ENCODE data around the gene PRPH. TPM values are rescaled to one million over a fixed set of nuclear protein-coding genes. Genes with fewer than 3 reads are reported as not detected.

PRPH gene
- total and polyA plus RNA-seq, 9 of the 15 experiments (the other 6 are each of a cell fraction or from before 2014, with no cell fraction given) = 0.27 to 1.9 (median 1.3) TPM; not detected in 1

- TF ChIP-seq ARID1B (IDR thresholded peaks at IDR 0.05) (peak; percentile 47; the same call in 1 of the 2 replicates), DNMT1 (IDR thresholded peaks at IDR 0.05) (no peak), RCOR1 (IDR thresholded peaks at IDR 0.05; ENCODE audit: borderline replicate concordance in 1 of 2, low read depth in 2 of 2, low read length in 2 of 2) (peak in 1 of 2 experiments; percentile 28; a peak in 1 of 4 replicates), EP300 (IDR thresholded peaks at IDR 0.05; ENCODE audit: low read length) (no peak), ZNF280B (CRISPR knock-in tag; IDR thresholded peaks at IDR 0.05) (no peak), HSF4 (CRISPR knock-in tag; IDR thresholded peaks at IDR 0.05; ENCODE audit: borderline replicate concordance) (no peak), USF2 (CRISPR knock-in tag; IDR thresholded peaks at IDR 0.05) (no peak), ARID3B (CRISPR knock-in tag; IDR thresholded peaks at IDR 0.05; ENCODE audit: borderline replicate concordance) (no peak), BHLHE40 (IDR thresholded peaks at IDR 0.05; ENCODE audit: low read length) (no peak), ATF1 (CRISPR knock-in tag; IDR thresholded peaks at IDR 0.05) (no peak), ATF1 (tag; IDR thresholded peaks at IDR 0.05) (peak; percentile 55; the same call in 1 of the 2 replicates), SUPT5H (IDR thresholded peaks at IDR 0.05) (no peak), DLX4 (CRISPR knock-in tag; IDR thresholded peaks at IDR 0.05) (no peak), SMARCE1 (IDR thresholded peaks at IDR 0.05) (0 out of 2 replicates have a peak, but pooled peaks have one; percentile 31), PCBP1 (IDR thresholded peaks at IDR 0.05; ENCODE audit: low read depth, low read length, poor library complexity, severe bottlenecking) (no peak), CREM (IDR thresholded peaks at IDR 0.05; ENCODE audit: low read depth) (peak; percentile 78), NCOA6 (IDR thresholded peaks at IDR 0.05) (no peak), TFAM (CRISPR knock-in tag; conservative IDR thresholded peaks at IDR 0.05) (no peak), KAT7 (CRISPR knock-in tag; IDR thresholded peaks at IDR 0.05; ENCODE audit: borderline replicate concordance) (no peak), SP1 (CRISPR knock-in tag; IDR thresholded peaks at IDR 0.05) (no peak), POLR2AphosphoS5 (IDR thresholded peaks at IDR 0.05; ENCODE audit: control insufficient read depth, insufficient read depth, low read depth, low read length) (no peak), ARNT (IDR thresholded peaks at IDR 0.05) (peak in 1 of 2 experiments; percentile 32; a peak in 1 of 4 replicates), ZNF3 (CRISPR knock-in tag; IDR thresholded peaks at IDR 0.05) (no peak), POLR3G (IDR thresholded peaks at IDR 0.05; ENCODE audit: extremely low read depth, insufficient read length, insufficient replicate concordance) (no peak), MTA2 (IDR thresholded peaks at IDR 0.05; ENCODE audit: low read depth) (no peak), ELK3 (CRISPR knock-in tag; IDR thresholded peaks at IDR 0.05) (no peak), SIN3B (IDR thresholded peaks at IDR 0.05; ENCODE audit: low read depth) (no peak), GATA2 (CRISPR knock-in tag; IDR thresholded peaks at IDR 0.05) (0 out of 2 replicates have a peak, but pooled peaks have one; percentile 41)
Observed at GRCh38 chr12:49301760-49302159, 6.8 kb downstream of the PRPH start (continued).

All from K562 (cell line).